ENCODE data around the gene LGALS7B.
"Not testable (repeated sequence)": the region's sequence is repeated elsewhere in the genome, so short reads cannot be mapped to it uniquely, and the experiment has no call there.

The LGALS7B gene

GRCh38 chr19:38785187-38785699 is 3.8 kb upstream of the LGALS7B start:
- no peak for DNase-seq (ENCODE audit: low spot score)
- ChIA-PET CTCF (interaction anchor here (0.7 kb wide), 1 partner anchor 251 kb away, joined by 6 read pairs; no protein-coding TSS in a partner anchor), POLR2A (ENCODE audit: low non-redundant PET) (no interaction called here)
- TF ChIP-seq CTCF (conservative IDR thresholded peaks at IDR 0.05; ENCODE audit: low read depth), result no peak
- no peak overlapping the region for H3K27ac ChIP-seq

- H3K27ac ChIP-seq, result peak overlapping the region; percentile 82
- POLR2A ChIA-PET (ENCODE audit: low non-redundant PET); DNase-seq (ENCODE audit: low spot score): not testable (repeated sequence)
- CTCF ChIA-PET, result interaction anchor here (0.6 to 1.0 kb wide), 4 partner anchors 11 to 299 kb away, joined by 3 to 5 read pairs (median 4); no protein-coding TSS in a partner anchor
Measured at GRCh38 chr19:38786061-38786460, 2.9 kb upstream of the LGALS7B start.

- DNase-seq (ENCODE audit: low spot score), result peak; percentile 56
- ChIA-PET POLR2A (ENCODE audit: low non-redundant PET) (no interaction called here), CTCF (interaction anchor here (0.6 to 1.0 kb wide), 4 partner anchors 12 to 299 kb away, joined by 3 to 5 read pairs (median 4); no protein-coding TSS in a partner anchor)
- no peak for TF ChIP-seq CTCF (conservative IDR thresholded peaks at IDR 0.05; ENCODE audit: low read depth)
- H3K27ac ChIP-seq, result peak overlapping the region; percentile 82
Measured at GRCh38 chr19:38786572-38787265, 2.3 kb upstream of the LGALS7B start.

- POLR2A ChIA-PET (ENCODE audit: low non-redundant PET); CTCF ChIA-PET; DNase-seq (ENCODE audit: low spot score); H3K27ac ChIP-seq: not testable (repeated sequence)
Measured at GRCh38 chr19:38790507-38791403, 1.8 kb downstream of the LGALS7B start.

GRCh38 chr19:38791451-38792064 is 2.6 kb downstream of the LGALS7B start:
- CTCF ChIA-PET; DNase-seq (ENCODE audit: low spot score); POLR2A ChIA-PET (ENCODE audit: low non-redundant PET); H3K27ac ChIP-seq: not testable (repeated sequence)

GRCh38 chr19:38792250-38793111 is 3.5 kb downstream of the LGALS7B start:
- CTCF ChIA-PET, result interaction anchor here (0.8 kb wide), 1 partner anchor 23 kb away, joined by 3 read pairs; no protein-coding TSS in a partner anchor
- POLR2A ChIA-PET (ENCODE audit: low non-redundant PET), result no interaction called here
- H3K27ac ChIP-seq, result peak overlapping the region; percentile 90

More at GRCh38 chr19:38792250-38793111, 3.5 kb downstream of the LGALS7B start:
- DNase-seq (ENCODE audit: low spot score), result no peak
- TF ChIP-seq CTCF (conservative IDR thresholded peaks at IDR 0.05; ENCODE audit: low read depth), result no peak

Measured in RWPE1 (cell line).